ENCODE results near the gene RSKR. TPM values are rescaled to one million over a fixed set of nuclear protein-coding genes. Genes with fewer than 3 reads are reported as not detected.

RSKR gene
- total and polyA plus RNA-seq, 2 donors (not counting 1 experiment from before 2014, with no cell fraction given): 20.3 to 31.9 TPM

- H3K4me2 ChIP-seq (replicated peaks; ENCODE audit: low read depth, low read length, poor library complexity, severe bottlenecking): peak overlapping the region; percentile 52
- H3K27me3 Mint-ChIP-seq: no peaks in the 10 kb centered on the region
- peaks cover 62% of the 10 kb centered on the region for H3K79me2 ChIP-seq (ENCODE audit: control insufficient read depth, insufficient read depth, low read length)
- H3K27ac ChIP-seq (ENCODE audit: low read length in 2 of 2): peak overlapping the region; percentile 14 to 66
- H3K4me1 ChIP-seq (ENCODE audit: control insufficient read depth in 2 of 2, insufficient read depth in 2 of 2, low read length in 2 of 2): peaks cover 42 to 63% of the 10 kb centered on the region in 2 donors
- intact Hi-C loops (cut with micrococcal nuclease): loop anchor here (1.0 kb wide), 1 partner anchor 15 kb away; the partner anchor contains the start of gene UNC119
- no peak overlapping the region for H2AFZ ChIP-seq (ENCODE audit: insufficient read depth, low read depth, low read length, poor library complexity, severe bottlenecking)
- peak overlapping the region; percentile 59 for H3K4me3 Mint-ChIP-seq
- 48% methylated on average over 3 of the region's 3 CpGs for WGBS (ENCODE audit: insufficient coverage)
- peak; percentile 77 for DNase-seq
- no peaks in the 10 kb centered on the region for H3K9me3 ChIP-seq (ENCODE audit: control extremely low read depth in 1 of 3, control insufficient read depth in 2 of 3, insufficient read depth in 1 of 3, low read length in 2 of 3)
- CTCF ChIA-PET: interaction anchor here (1.2 to 2.1 kb wide), 2 partner anchors 10 to 79 kb away, joined by 3 to 6 read pairs; no protein-coding TSS in a partner anchor
- peaks cover 54% of the 10 kb centered on the region for H3K4me1 Mint-ChIP-seq
- H3K9ac ChIP-seq (ENCODE audit: low read length): no peak overlapping the region
- no peaks in the 10 kb centered on the region for H3K9me3 Mint-ChIP-seq (ENCODE audit: insufficient read depth)
- peak overlapping the region in 1 of 5 experiments; percentile 34 for H3K4me3 ChIP-seq (ENCODE audit: control extremely low read depth in 1 of 5, extremely low read depth in 1 of 5, insufficient read depth in 1 of 5, low read depth in 2 of 5, low read length in 4 of 5)
- H3K27ac Mint-ChIP-seq: peak overlapping the region; percentile 59
- H3K36me3 ChIP-seq (replicated peaks in 1 of 2; ENCODE audit: control extremely low read depth in 1 of 2, control insufficient read depth in 1 of 2, extremely low read depth in 1 of 2, insufficient read depth in 2 of 2, low read length in 1 of 2): peaks cover 1 to 19% of the 10 kb centered on the region in 2 experiments
- no peaks in the 10 kb centered on the region for H3K27me3 ChIP-seq (replicated peaks in 1 of 4; ENCODE audit: control extremely low read depth in 1 of 4, control insufficient read depth in 3 of 4, insufficient read depth in 4 of 4, low read length in 3 of 4)
- ATAC-seq (ENCODE audit: low read depth): peak; percentile 46
- peaks cover 34% of the 10 kb centered on the region for H4K20me1 ChIP-seq (ENCODE audit: control insufficient read depth, insufficient read depth, low read length, poor library complexity, severe bottlenecking)
- POLR2A ChIA-PET: interaction anchor here (1.6 kb wide), 1 partner anchor 20 kb away, joined by 3 read pairs; no protein-coding TSS in a partner anchor
- TF ChIP-seq, protein P1, sequence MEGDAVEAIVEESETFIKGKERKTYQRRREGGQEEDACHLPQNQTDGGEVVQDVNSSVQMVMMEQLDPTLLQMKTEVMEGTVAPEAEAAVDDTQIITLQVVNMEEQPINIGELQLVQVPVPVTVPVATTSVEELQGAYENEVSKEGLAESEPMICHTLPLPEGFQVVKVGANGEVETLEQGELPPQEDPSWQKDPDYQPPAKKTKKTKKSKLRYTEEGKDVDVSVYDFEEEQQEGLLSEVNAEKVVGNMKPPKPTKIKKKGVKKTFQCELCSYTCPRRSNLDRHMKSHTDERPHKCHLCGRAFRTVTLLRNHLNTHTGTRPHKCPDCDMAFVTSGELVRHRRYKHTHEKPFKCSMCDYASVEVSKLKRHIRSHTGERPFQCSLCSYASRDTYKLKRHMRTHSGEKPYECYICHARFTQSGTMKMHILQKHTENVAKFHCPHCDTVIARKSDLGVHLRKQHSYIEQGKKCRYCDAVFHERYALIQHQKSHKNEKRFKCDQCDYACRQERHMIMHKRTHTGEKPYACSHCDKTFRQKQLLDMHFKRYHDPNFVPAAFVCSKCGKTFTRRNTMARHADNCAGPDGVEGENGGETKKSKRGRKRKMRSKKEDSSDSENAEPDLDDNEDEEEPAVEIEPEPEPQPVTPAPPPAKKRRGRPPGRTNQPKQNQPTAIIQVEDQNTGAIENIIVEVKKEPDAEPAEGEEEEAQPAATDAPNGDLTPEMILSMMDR (IDR thresholded peaks at IDR 0.05): no peak
- no peak for TF ChIP-seq EZH2 (IDR thresholded peaks at IDR 0.05; ENCODE audit: borderline replicate concordance, insufficient read depth, low read depth, low read length, poor library complexity, severe bottlenecking)
Observed at GRCh38 chr17:28567604-28568003, 46.4 kb downstream of the RSKR start.

DNA sequence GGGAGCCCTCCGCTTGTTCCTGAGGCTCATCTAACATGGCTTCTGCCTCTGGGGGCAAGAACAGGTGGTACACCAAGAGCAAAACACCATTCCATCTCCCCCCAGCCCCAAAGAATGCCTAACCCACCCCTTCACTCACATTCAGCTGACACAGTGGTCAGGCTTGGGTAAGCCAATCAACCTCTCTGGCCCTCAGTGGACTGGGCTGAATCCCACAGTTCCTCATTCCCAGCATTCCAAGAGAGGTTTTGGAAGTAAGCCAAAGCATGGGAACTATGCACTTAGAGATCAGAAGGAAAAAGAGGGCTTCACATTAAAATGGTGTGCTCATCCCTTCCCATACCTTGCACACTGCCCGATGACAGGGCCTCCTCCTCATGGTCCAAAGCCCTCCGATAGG is 50.5 kb downstream of the RSKR start:
- CTCF ChIA-PET: no interaction called here
- Histone ChIP-seq H3K4me1 (ENCODE audit: control insufficient read depth in 2 of 2, insufficient read depth in 2 of 2, low read length in 2 of 2) (peaks cover 21 to 29% of the 10 kb centered on the region in 2 donors), H3K27ac (ENCODE audit: low read length in 2 of 2) (no peak overlapping the region), H3K9me3 (ENCODE audit: control extremely low read depth in 1 of 3, control insufficient read depth in 2 of 3, insufficient read depth in 1 of 3, low read length in 2 of 3) (no peaks in the 10 kb centered on the region), H3K27me3 (replicated peaks in 1 of 4; ENCODE audit: control extremely low read depth in 1 of 4, control insufficient read depth in 3 of 4, insufficient read depth in 4 of 4, low read length in 3 of 4) (no peaks in the 10 kb centered on the region), H4K20me1 (ENCODE audit: control insufficient read depth, insufficient read depth, low read length, poor library complexity, severe bottlenecking) (peaks cover 40% of the 10 kb centered on the region), H2AFZ (ENCODE audit: insufficient read depth, low read depth, low read length, poor library complexity, severe bottlenecking) (no peak overlapping the region), H3K36me3 (replicated peaks in 1 of 2; ENCODE audit: control extremely low read depth in 1 of 2, control insufficient read depth in 1 of 2, extremely low read depth in 1 of 2, insufficient read depth in 2 of 2, low read length in 1 of 2) (peaks cover 5 to 49% of the 10 kb centered on the region in 2 experiments), H3K4me3 (ENCODE audit: control extremely low read depth in 1 of 5, extremely low read depth in 1 of 5, insufficient read depth in 1 of 5, low read depth in 2 of 5, low read length in 4 of 5) (no peak overlapping the region), H3K79me2 (ENCODE audit: control insufficient read depth, insufficient read depth, low read length) (peaks cover 63% of the 10 kb centered on the region), H3K9ac (ENCODE audit: low read length) (no peak overlapping the region), H3K4me2 (replicated peaks; ENCODE audit: low read depth, low read length, poor library complexity, severe bottlenecking) (no peak overlapping the region)
- POLR2A ChIA-PET: no interaction called here
- no peak overlapping the region for H3K4me3 Mint-ChIP-seq
- H3K9me3 Mint-ChIP-seq (ENCODE audit: insufficient read depth): no peaks in the 10 kb centered on the region
- 100% methylated on average over 1 of the region's 3 CpGs for WGBS (ENCODE audit: insufficient coverage)
- no peak for ATAC-seq (ENCODE audit: low read depth)
- H3K27ac Mint-ChIP-seq: no peak overlapping the region
- intact Hi-C loops (cut with micrococcal nuclease): no loop called here
- no peak for TF ChIP-seq EZH2 (IDR thresholded peaks at IDR 0.05; ENCODE audit: borderline replicate concordance, insufficient read depth, low read depth, low read length, poor library complexity, severe bottlenecking)
- TF ChIP-seq, protein P1 (IDR thresholded peaks at IDR 0.05): no peak
- H3K4me1 Mint-ChIP-seq: peaks cover 24% of the 10 kb centered on the region
- no peak for DNase-seq
- no peaks in the 10 kb centered on the region for H3K27me3 Mint-ChIP-seq

All from B cell (primary cell).